ENCODE measurements around the gene APEX1. TPM values are rescaled to one million over a fixed set of nuclear protein-coding genes. Genes with fewer than 3 reads are reported as not detected.

Gene APEX1
- total RNA-seq = 239 and 242 TPM in 2 replicates

GRCh38 chr14:20454516-20455354, at the start of gene APEX1, which contains the start of gene OSGEP:
Gene APEX1 (plus strand): TSS chr14:20455226. CDS start chr14:20455646, 420 bp downstream.
Gene OSGEP (minus strand): TSS chr14:20454812. CDS start chr14:20454683, 129 bp downstream.
- peaks cover 20% of the 10 kb centered on the region for H3K4me1 Mint-ChIP-seq
- H3K4me3 Mint-ChIP-seq = peak within 1 kb of the TSS; percentile 59
- H3K9me3 Mint-ChIP-seq = no peaks in the 10 kb centered on the region
- intact Hi-C loops (cut with micrococcal nuclease) = loop anchor here (1.0 kb wide), 6 partner anchors 15 to 227 kb away; partner anchors contain the start of genes PARP2, PNP and TEP1
- DNase-seq = peak; percentile 99
- no peak within 1 kb of the TSS for H3K27ac Mint-ChIP-seq
- no peaks in the 10 kb centered on the region for H3K27me3 Mint-ChIP-seq
- H3K36me3 Mint-ChIP-seq (ENCODE audit: low read depth) = peaks cover 34% of the 10 kb centered on the region

DNA sequence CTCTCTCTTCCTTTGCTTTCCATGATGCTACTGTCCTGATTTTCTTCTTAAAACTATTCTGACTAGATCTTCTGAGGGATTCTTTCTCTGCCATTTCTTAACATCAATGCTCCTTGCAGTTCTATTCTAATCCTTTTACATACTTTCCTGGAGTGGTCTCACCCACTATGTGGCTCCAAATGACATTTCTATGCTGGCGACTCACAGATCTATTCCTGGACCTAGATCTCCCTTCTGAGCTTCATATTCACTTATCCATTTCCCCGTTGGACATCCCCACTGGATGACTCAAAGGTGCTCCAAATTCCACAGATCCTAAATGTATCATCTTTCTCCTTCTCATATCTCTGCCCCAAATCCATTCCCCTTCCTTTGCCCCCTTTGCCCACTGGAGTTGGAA, 45.8 kb upstream of the APEX1 start:
- no peaks in the 10 kb centered on the region for H3K27me3 Mint-ChIP-seq
- no peaks in the 10 kb centered on the region for H3K9me3 Mint-ChIP-seq
- intact Hi-C loops (cut with micrococcal nuclease) = no loop called here
- H3K36me3 Mint-ChIP-seq (ENCODE audit: low read depth) = peaks cover 48% of the 10 kb centered on the region
- no peak overlapping the region for H3K4me3 Mint-ChIP-seq
- no peak for DNase-seq
- no peak overlapping the region for H3K27ac Mint-ChIP-seq
- peaks cover 48% of the 10 kb centered on the region for H3K4me1 Mint-ChIP-seq

- DNase-seq = peak; percentile 67
- peak overlapping the region; percentile 97 for H3K4me3 Mint-ChIP-seq
- intact Hi-C loops (cut with micrococcal nuclease) = loop anchor here (1.0 to 5.0 kb wide), 5 partner anchors 14 to 270 kb away; partner anchors contain the start of gene RNASE4
Measured at GRCh38 chr14:20412411-20412810, 42.6 kb upstream of the APEX1 start.

GRCh38 chr14:20412876-20413743, 41.9 kb upstream of the APEX1 start, which contains the start of gene TEP1:
Gene TEP1 (minus strand): TSS chr14:20413501. CDS start chr14:20408439, 5,062 bp downstream.
- peak; percentile 93 for DNase-seq

More at GRCh38 chr14:20412411-20412810, 42.6 kb upstream of the APEX1 start:
- Mint-ChIP-seq H3K27ac (peak overlapping the region; percentile 96), H3K4me1 (peaks cover 47% of the 10 kb centered on the region), H3K9me3 (no peaks in the 10 kb centered on the region), H3K27me3 (no peaks in the 10 kb centered on the region), H3K36me3 (ENCODE audit: low read depth) (peaks cover 20% of the 10 kb centered on the region)

DNA sequence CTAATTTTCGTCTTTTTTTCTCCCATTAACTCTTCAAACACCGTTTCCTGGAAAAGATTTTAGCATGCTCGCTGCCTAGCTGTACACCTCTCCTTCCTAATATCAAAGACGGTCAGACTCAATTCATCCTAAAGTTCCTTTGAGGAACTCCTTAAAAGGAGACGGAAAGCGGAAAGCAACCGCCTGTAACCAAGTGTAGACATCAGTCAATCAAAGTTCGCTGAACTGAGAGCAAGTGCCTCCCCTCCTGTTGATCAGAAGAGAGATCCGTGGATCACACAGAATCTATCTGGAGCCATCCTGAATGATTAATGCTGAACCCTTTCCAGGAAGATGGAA, 41.3 kb upstream of the APEX1 start:
- H3K4me3 Mint-ChIP-seq = peak overlapping the region; percentile 97
- peak overlapping the region; percentile 96 for H3K27ac Mint-ChIP-seq
- intact Hi-C loops (cut with micrococcal nuclease) = loop anchor here (1.0 to 5.0 kb wide), 6 partner anchors 12 to 269 kb away; partner anchors contain the start of genes APEX1 and RNASE4
- DNase-seq = peak; percentile 81
- no peaks in the 10 kb centered on the region for H3K27me3 Mint-ChIP-seq
- peaks cover 42% of the 10 kb centered on the region for H3K4me1 Mint-ChIP-seq
- H3K36me3 Mint-ChIP-seq (ENCODE audit: low read depth) = peaks cover 10% of the 10 kb centered on the region
- H3K9me3 Mint-ChIP-seq = no peaks in the 10 kb centered on the region

More at GRCh38 chr14:20412876-20413743, 41.9 kb upstream of the APEX1 start, which contains the start of gene TEP1:
- intact Hi-C loops (cut with micrococcal nuclease) = loop anchor here (1.0 to 5.0 kb wide), 7 partner anchors 12 to 269 kb away; partner anchors contain the start of genes APEX1 and RNASE4
- Mint-ChIP-seq H3K4me3 (peak within 1 kb of the TSS; percentile 97), H3K9me3 (no peaks in the 10 kb centered on the region), H3K4me1 (peaks cover 44% of the 10 kb centered on the region), H3K36me3 (ENCODE audit: low read depth) (peaks cover 13% of the 10 kb centered on the region), H3K27ac (peak within 1 kb of the TSS; percentile 96), H3K27me3 (no peaks in the 10 kb centered on the region)

- peak overlapping the region; percentile 52 for H3K27ac Mint-ChIP-seq
- no peaks in the 10 kb centered on the region for H3K9me3 Mint-ChIP-seq
- peak; percentile 84 for DNase-seq
- H3K4me1 Mint-ChIP-seq = peaks cover 33% of the 10 kb centered on the region
- H3K27me3 Mint-ChIP-seq = no peaks in the 10 kb centered on the region
- no peak overlapping the region for H3K4me3 Mint-ChIP-seq
- peaks cover 4% of the 10 kb centered on the region for H3K36me3 Mint-ChIP-seq (ENCODE audit: low read depth)
- intact Hi-C loops (cut with micrococcal nuclease) = loop anchor here (1.0 kb wide), 2 partner anchors 72 to 194 kb away; partner anchors contain the start of gene PARP2
Measured at GRCh38 chr14:20415782-20416206, 39.2 kb upstream of the APEX1 start.

DNA sequence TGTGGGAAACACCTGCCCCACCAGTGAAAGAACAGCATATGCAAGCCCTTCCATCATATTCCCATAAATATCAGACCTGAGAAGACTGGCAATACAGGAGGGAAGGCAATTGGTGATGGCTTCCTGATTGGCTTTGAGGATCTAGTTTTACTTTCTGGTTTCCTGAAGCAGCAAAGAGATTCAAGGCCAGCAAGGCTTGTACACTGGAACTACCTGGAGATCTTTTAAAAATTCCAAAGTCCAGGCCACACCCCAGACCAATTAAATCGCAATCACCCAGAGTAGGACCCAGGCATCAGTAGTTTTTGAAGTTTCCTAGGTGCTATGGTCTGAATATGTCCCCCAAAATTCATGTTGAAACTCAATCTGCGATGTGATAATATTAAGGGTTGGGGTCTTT, 38.8 kb upstream of the APEX1 start:
- Mint-ChIP-seq H3K9me3 (no peaks in the 10 kb centered on the region), H3K36me3 (ENCODE audit: low read depth) (peaks cover 1% of the 10 kb centered on the region), H3K4me1 (peaks cover 29% of the 10 kb centered on the region), H3K4me3 (no peak overlapping the region), H3K27me3 (no peaks in the 10 kb centered on the region), H3K27ac (no peak overlapping the region)
- DNase-seq = no peak
- intact Hi-C loops (cut with micrococcal nuclease) = no loop called here

GRCh38 chr14:20417250-20418186, 37.5 kb upstream of the APEX1 start:
- H3K9me3 Mint-ChIP-seq = no peaks in the 10 kb centered on the region
- no peaks in the 10 kb centered on the region for H3K27me3 Mint-ChIP-seq
- no peaks in the 10 kb centered on the region for H3K36me3 Mint-ChIP-seq (ENCODE audit: low read depth)
- no peak overlapping the region for H3K27ac Mint-ChIP-seq
- no peak for DNase-seq
- no peak overlapping the region for H3K4me3 Mint-ChIP-seq
- intact Hi-C loops (cut with micrococcal nuclease) = no loop called here
- peaks cover 20% of the 10 kb centered on the region for H3K4me1 Mint-ChIP-seq

DNA sequence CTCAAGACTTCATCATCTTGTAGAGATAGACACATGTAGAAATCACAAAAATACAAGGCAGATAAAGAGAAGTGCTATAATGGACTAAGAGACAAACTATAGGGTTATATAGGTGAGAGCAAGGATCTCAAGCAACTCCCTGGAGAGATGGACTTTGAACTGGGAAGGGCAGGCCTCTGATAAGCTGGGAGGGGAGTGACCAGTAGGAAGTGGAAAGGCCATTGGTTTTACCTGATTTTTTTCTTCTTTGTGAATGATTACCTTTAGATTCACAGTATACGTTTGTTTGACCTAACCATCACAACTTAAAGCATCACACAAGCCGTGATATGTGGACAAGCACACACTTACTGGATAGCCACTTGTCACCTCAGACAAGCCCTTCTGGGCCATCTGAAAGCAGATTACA, 36.5 kb upstream of the APEX1 start:
- peaks cover 16% of the 10 kb centered on the region for H3K4me1 Mint-ChIP-seq
- H3K36me3 Mint-ChIP-seq (ENCODE audit: low read depth) = no peaks in the 10 kb centered on the region
- no peak overlapping the region for H3K27ac Mint-ChIP-seq
- no peak for DNase-seq
- no peaks in the 10 kb centered on the region for H3K9me3 Mint-ChIP-seq
- H3K27me3 Mint-ChIP-seq = no peaks in the 10 kb centered on the region
- intact Hi-C loops (cut with micrococcal nuclease) = no loop called here
- H3K4me3 Mint-ChIP-seq = no peak overlapping the region

GRCh38 chr14:20419419-20419818, 35.6 kb upstream of the APEX1 start:
- Mint-ChIP-seq H3K9me3 (no peaks in the 10 kb centered on the region), H3K4me1 (peaks cover 8% of the 10 kb centered on the region), H3K27ac (no peak overlapping the region), H3K36me3 (ENCODE audit: low read depth) (no peaks in the 10 kb centered on the region), H3K27me3 (no peaks in the 10 kb centered on the region), H3K4me3 (no peak overlapping the region)
- no peak for DNase-seq
- intact Hi-C loops (cut with micrococcal nuclease) = no loop called here

- no peak for DNase-seq
- Mint-ChIP-seq H3K36me3 (ENCODE audit: low read depth) (no peaks in the 10 kb centered on the region), H3K9me3 (no peaks in the 10 kb centered on the region), H3K27ac (no peak overlapping the region), H3K27me3 (no peaks in the 10 kb centered on the region), H3K4me1 (peaks cover 4% of the 10 kb centered on the region), H3K4me3 (no peak overlapping the region)
- intact Hi-C loops (cut with micrococcal nuclease) = no loop called here
Measured at GRCh38 chr14:20421267-20421666, 33.8 kb upstream of the APEX1 start.

DNA sequence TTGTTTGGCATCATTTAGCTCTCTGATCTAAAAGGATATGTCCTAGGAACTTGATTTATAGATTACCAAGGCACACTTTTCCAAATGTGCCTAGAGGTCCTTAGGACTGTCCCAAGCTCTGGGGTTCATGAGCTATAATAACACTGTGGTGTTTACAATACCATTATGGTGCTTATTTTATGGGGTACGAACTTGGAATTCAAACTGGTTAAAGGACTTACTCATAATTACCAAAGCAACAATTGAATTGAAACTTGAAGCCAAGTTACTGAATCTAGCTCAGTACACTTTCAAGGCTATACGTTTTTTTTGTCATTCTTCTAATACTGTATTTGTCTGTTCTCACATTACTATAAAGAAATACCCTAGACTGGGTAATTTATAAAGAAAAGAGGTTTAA, 32.1 kb upstream of the APEX1 start:
- no peaks in the 10 kb centered on the region for H3K27me3 Mint-ChIP-seq
- no peaks in the 10 kb centered on the region for H3K36me3 Mint-ChIP-seq (ENCODE audit: low read depth)
- no peak for DNase-seq
- peaks cover 12% of the 10 kb centered on the region for H3K4me1 Mint-ChIP-seq
- H3K4me3 Mint-ChIP-seq = no peak overlapping the region
- no peaks in the 10 kb centered on the region for H3K9me3 Mint-ChIP-seq
- intact Hi-C loops (cut with micrococcal nuclease) = no loop called here
- no peak overlapping the region for H3K27ac Mint-ChIP-seq

GRCh38 chr14:20424851-20425250, 30.2 kb upstream of the APEX1 start:
- intact Hi-C loops (cut with micrococcal nuclease) = no loop called here
- Mint-ChIP-seq H3K36me3 (ENCODE audit: low read depth) (no peaks in the 10 kb centered on the region), H3K4me1 (peaks cover 22% of the 10 kb centered on the region), H3K27me3 (no peaks in the 10 kb centered on the region), H3K27ac (no peak overlapping the region), H3K9me3 (no peaks in the 10 kb centered on the region), H3K4me3 (no peak overlapping the region)
- DNase-seq = no peak

Measured in activated CD4-positive, alpha-beta T cell treated with anti-CD3 and anti-CD28 coated beads, Interleukin-2, amount 10 ng/mL, durations not matched to agents 24 days and 14 days (primary cell).